A673 (cell line): ENCODE results near the gene TEAD3.

Experiments used
- CTCF ChIP-seq: fragments of 300-800, 200-600 bp; sonication (generic); conservative IDR thresholded peaks from 2 replicates; pipeline ENCODE4 v1.5.1; 2017; ENCODE audit warnings: low read depth, mild to moderate bottlenecking, antibody characterized with exemption, low read length, moderate library complexity, mixed read lengths
- EZH2 ChIP-seq: fragments of 200-600 bp; sonication (generic); IDR thresholded peaks from 2 replicates; pipeline ENCODE4 v1.6.1; 2017; ENCODE audit warnings: borderline replicate concordance, low read depth, mild to moderate bottlenecking, mixed read lengths, antibody characterized with exemption, low read length; ENCODE audit not compliant: poor library complexity, severe bottlenecking

DNA sequence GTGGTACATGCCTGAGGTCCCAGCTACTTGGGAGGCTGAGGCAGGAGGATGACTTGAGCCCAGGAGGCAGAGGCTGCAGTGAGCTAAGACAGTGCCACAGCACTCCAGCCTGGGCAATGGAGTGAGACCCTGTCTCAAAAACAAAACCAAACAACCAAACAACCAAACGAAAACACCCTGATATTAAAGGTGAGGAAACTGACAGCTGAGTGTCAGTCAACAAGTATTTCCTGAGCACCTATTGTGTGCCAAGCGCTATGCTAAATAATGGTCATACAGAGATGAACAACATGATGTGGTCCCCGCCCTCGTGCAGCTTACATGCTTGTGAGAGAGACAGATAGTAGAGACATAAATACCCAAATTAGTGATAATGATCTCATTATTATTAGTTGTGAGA lies 17.7 kb upstream of the TEAD3 start:
- TF ChIP-seq CTCF (no peak), EZH2 (no peak)
